Measurements from ENCODE around the gene NBEAL2.

The NBEAL2 gene

DNA sequence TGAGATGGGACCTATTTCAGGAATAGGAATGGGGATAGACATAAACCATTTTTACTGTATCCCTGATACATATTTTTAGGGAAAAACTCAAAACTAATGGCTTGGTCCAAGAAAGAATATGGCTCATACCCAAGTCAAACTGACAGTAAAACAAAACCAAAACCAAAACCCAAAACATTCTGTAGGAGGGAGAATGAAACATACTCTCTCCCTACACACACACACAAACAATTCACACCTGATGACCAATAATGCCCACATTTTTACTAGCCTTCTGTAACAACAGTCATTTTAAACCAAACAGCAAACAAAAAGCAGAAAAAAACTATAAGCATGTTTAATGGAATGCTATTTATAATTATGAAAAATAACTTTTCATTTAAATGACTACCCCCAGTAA, 74.9 kb downstream of the NBEAL2 start (continued):
- TF ChIP-seq, protein P1, sequence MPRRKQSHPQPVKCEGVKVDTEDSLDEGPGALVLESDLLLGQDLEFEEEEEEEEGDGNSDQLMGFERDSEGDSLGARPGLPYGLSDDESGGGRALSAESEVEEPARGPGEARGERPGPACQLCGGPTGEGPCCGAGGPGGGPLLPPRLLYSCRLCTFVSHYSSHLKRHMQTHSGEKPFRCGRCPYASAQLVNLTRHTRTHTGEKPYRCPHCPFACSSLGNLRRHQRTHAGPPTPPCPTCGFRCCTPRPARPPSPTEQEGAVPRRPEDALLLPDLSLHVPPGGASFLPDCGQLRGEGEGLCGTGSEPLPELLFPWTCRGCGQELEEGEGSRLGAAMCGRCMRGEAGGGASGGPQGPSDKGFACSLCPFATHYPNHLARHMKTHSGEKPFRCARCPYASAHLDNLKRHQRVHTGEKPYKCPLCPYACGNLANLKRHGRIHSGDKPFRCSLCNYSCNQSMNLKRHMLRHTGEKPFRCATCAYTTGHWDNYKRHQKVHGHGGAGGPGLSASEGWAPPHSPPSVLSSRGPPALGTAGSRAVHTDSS (tag by site-specific recombination; IDR thresholded peaks at IDR 0.05) = no peak
- no peak for TF ChIP-seq ZNF112 (tag by site-specific recombination; IDR thresholded peaks at IDR 0.05)

DNA sequence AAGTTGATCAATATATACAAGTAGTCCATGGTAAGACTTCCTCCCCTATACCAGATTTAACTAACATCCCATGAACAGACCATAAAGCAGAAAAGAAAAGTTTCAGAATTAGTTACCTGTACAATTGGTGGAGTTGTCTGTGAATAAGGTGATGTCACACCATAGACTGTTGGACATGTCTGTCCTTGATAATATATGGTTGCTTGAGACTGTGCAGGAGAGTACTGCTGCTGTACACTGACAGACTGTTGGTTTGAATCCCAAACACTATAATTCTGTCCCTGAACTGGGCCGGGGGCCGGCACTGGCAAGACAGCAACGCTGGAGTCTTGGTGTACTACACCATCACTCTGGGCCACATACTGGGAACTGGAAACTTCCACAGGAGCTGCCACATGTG, 77.2 kb downstream of the NBEAL2 start:
- ChIA-PET POLR2A (interaction anchor here (0.8 kb wide), 1 partner anchor 144 kb away, joined by 5 read pairs; no protein-coding TSS in a partner anchor), CTCF (interaction anchor here (0.5 kb wide), 1 partner anchor 267 kb away, joined by 3 read pairs; no protein-coding TSS in a partner anchor)
- no peak overlapping the region for H3K4me3 ChIP-seq (ENCODE audit: low read depth, low read length)
- H3K36me3 ChIP-seq (ENCODE audit: control insufficient read depth in 2 of 2, insufficient read depth in 1 of 2, low read length in 2 of 2) = peaks cover 0 to 33% of the 10 kb centered on the region in 2 experiments; a peak in 2 of 3 replicates
- no peaks in the 10 kb centered on the region for H3K9me3 ChIP-seq (ENCODE audit: control insufficient read depth, insufficient read depth, low read depth, low read length)
- H3K4me1 ChIP-seq (ENCODE audit: control insufficient read depth, insufficient read depth, low read length) = no peaks in the 10 kb centered on the region
- H3K27ac ChIP-seq (ENCODE audit: extremely low read depth, low read depth, low read length) = no peak overlapping the region
- TF ChIP-seq YY2 (tag by site-specific recombination; IDR thresholded peaks at IDR 0.05) = no peak
- no peak for TF ChIP-seq ZNF843 (tag by site-specific recombination; IDR thresholded peaks at IDR 0.05)

DNA sequence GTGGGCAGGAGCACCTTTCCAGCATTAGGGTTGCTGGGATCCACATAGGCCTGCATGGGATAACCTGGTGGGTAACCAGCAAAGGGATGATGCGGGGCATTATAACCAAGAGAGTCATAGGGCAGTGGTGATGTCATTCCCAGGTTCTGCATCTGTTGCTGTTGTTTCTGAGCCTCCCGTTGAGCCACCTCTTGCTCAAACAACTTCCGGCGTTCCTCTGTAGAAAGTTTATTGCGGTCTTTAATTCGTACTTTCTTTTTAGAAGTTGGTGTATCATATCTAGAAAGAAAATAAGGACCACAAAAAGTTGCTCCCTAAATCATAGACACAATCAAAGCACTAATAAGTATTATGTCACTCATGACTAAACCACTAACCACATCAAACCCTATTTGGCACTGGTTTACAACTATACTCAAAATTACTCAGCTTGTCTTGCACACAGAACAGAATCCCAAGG, 77.8 kb downstream of the NBEAL2 start:
- POLR2A ChIA-PET = no interaction called here
- H3K36me3 ChIP-seq (ENCODE audit: control insufficient read depth in 2 of 2, insufficient read depth in 1 of 2, low read length in 2 of 2) = peaks cover 0 to 38% of the 10 kb centered on the region in 2 experiments; a peak in 2 of 3 replicates
- no peak overlapping the region for H3K4me3 ChIP-seq (ENCODE audit: low read depth, low read length)
- H3K4me1 ChIP-seq (ENCODE audit: control insufficient read depth, insufficient read depth, low read length) = no peaks in the 10 kb centered on the region
- no peaks in the 10 kb centered on the region for H3K9me3 ChIP-seq (ENCODE audit: control insufficient read depth, insufficient read depth, low read depth, low read length)
- H3K27ac ChIP-seq (ENCODE audit: extremely low read depth, low read depth, low read length) = no peak overlapping the region
- CTCF ChIA-PET = no interaction called here
- no peak for TF ChIP-seq OSR2 (tag by site-specific recombination; IDR thresholded peaks at IDR 0.05)
- TF ChIP-seq ZNF366 (tag by site-specific recombination; conservative IDR thresholded peaks at IDR 0.05) = peak; percentile 42; the same call in 1 of the 2 replicates
- no peak for TF ChIP-seq TCF7L2 (IDR thresholded peaks at IDR 0.05; ENCODE audit: borderline replicate concordance, low read depth, low read length)
- TF ChIP-seq OVOL3 (tag by site-specific recombination; IDR thresholded peaks at IDR 0.05) = no peak
- TF ChIP-seq ZNF776 (tag by site-specific recombination; IDR thresholded peaks at IDR 0.05; ENCODE audit: borderline replicate concordance) = no peak
- TF ChIP-seq ZNF155 (tag by site-specific recombination; IDR thresholded peaks at IDR 0.05) = no peak
- TF ChIP-seq ZNF830 (tag by site-specific recombination; IDR thresholded peaks at IDR 0.05; ENCODE audit: low read depth) = no peak
- TF ChIP-seq ZNF658 (tag by site-specific recombination; IDR thresholded peaks at IDR 0.05) = no peak
- TF ChIP-seq, protein P2, sequence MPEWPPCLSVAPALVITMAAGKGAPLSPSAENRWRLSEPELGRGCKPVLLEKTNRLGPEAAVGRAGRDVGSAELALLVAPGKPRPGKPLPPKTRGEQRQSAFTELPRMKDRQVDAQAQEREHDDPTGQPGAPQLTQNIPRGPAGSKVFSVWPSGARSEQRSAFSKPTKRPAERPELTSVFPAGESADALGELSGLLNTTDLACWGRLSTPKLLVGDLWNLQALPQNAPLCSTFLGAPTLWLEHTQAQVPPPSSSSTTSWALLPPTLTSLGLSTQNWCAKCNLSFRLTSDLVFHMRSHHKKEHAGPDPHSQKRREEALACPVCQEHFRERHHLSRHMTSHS (tag by site-specific recombination; IDR thresholded peaks at IDR 0.05) = no peak
- no peak for TF ChIP-seq YY2 (tag by site-specific recombination; IDR thresholded peaks at IDR 0.05)
- TF ChIP-seq, protein P3, sequence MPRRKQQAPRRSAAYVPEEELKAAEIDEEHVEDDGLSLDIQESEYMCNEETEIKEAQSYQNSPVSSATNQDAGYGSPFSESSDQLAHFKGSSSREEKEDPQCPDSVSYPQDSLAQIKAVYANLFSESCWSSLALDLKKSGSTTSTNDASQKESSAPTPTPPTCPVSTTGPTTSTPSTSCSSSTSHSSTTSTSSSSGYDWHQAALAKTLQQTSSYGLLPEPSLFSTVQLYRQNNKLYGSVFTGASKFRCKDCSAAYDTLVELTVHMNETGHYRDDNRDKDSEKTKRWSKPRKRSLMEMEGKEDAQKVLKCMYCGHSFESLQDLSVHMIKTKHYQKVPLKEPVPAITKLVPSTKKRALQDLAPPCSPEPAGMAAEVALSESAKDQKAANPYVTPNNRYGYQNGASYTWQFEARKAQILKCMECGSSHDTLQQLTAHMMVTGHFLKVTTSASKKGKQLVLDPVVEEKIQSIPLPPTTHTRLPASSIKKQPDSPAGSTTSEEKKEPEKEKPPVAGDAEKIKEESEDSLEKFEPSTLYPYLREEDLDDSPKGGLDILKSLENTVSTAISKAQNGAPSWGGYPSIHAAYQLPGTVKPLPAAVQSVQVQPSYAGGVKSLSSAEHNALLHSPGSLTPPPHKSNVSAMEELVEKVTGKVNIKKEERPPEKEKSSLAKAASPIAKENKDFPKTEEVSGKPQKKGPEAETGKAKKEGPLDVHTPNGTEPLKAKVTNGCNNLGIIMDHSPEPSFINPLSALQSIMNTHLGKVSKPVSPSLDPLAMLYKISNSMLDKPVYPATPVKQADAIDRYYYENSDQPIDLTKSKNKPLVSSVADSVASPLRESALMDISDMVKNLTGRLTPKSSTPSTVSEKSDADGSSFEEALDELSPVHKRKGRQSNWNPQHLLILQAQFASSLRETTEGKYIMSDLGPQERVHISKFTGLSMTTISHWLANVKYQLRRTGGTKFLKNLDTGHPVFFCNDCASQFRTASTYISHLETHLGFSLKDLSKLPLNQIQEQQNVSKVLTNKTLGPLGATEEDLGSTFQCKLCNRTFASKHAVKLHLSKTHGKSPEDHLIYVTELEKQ (tag by site-specific recombination; IDR thresholded peaks at IDR 0.05; ENCODE audit: borderline replicate concordance) = no peak
- no peak for TF ChIP-seq ZNF843 (tag by site-specific recombination; IDR thresholded peaks at IDR 0.05)
- TF ChIP-seq ZNF221 (tag by site-specific recombination; IDR thresholded peaks at IDR 0.05; ENCODE audit: borderline replicate concordance) = no peak
- TF ChIP-seq, protein P4, sequence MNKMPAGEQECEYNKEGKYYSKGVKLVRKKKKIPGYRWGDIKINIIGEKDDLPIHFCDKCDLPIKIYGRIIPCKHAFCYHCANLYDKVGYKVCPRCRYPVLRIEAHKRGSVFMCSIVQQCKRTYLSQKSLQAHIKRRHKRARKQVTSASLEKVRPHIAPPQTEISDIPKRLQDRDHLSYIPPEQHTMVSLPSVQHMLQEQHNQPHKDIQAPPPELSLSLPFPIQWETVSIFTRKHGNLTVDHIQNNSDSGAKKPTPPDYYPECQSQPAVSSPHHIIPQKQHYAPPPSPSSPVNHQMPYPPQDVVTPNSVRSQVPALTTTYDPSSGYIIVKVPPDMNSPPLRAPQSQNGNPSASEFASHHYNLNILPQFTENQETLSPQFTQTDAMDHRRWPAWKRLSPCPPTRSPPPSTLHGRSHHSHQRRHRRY (tag by site-specific recombination; IDR thresholded peaks at IDR 0.05) = no peak
- no peak for TF ChIP-seq ZNF174 (tag by site-specific recombination; IDR thresholded peaks at IDR 0.05)
- TF ChIP-seq SP7 (tag by site-specific recombination; IDR thresholded peaks at IDR 0.05) = peak; percentile 43; the same call in 1 of the 2 replicates
- TF ChIP-seq, protein P5, sequence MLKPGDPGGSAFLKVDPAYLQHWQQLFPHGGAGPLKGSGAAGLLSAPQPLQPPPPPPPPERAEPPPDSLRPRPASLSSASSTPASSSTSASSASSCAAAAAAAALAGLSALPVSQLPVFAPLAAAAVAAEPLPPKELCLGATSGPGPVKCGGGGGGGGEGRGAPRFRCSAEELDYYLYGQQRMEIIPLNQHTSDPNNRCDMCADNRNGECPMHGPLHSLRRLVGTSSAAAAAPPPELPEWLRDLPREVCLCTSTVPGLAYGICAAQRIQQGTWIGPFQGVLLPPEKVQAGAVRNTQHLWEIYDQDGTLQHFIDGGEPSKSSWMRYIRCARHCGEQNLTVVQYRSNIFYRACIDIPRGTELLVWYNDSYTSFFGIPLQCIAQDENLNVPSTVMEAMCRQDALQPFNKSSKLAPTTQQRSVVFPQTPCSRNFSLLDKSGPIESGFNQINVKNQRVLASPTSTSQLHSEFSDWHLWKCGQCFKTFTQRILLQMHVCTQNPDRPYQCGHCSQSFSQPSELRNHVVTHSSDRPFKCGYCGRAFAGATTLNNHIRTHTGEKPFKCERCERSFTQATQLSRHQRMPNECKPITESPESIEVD (tag by site-specific recombination; IDR thresholded peaks at IDR 0.05) = no peak
- no peak for TF ChIP-seq HOXC10 (CRISPR knock-in tag; IDR thresholded peaks at IDR 0.05)
- TF ChIP-seq, protein P6, sequence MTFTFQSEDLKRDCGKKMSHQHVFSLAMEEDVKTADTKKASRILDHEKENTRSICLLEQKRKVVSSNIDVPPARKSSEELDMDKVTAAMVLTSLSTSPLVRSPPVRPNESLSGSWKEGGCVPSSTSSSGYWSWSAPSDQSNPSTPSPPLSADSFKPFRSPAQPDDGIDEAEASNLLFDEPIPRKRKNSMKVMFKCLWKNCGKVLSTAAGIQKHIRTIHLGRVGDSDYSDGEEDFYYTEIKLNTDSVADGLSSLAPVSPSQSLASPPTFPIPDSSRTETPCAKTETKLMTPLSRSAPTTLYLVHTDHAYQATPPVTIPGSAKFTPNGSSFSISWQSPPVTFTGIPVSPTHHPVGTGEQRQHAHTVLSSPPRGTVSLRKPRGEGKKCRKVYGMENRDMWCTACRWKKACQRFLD (tag by site-specific recombination; IDR thresholded peaks at IDR 0.05) = no peak
- no peak for TF ChIP-seq IKZF3 (tag by site-specific recombination; IDR thresholded peaks at IDR 0.05)
- no peak for TF ChIP-seq ZNF211 (tag by site-specific recombination; IDR thresholded peaks at IDR 0.05; ENCODE audit: low read depth)
- no peak for TF ChIP-seq ZNF530 (tag by site-specific recombination; IDR thresholded peaks at IDR 0.05; ENCODE audit: low read depth)

Data from HEK293 (cell line).